Measurements from ENCODE around the gene EPB42. TPM values are rescaled to one million over a fixed set of nuclear protein-coding genes. Genes with fewer than 3 reads are reported as not detected.

EPB42 gene
- total and polyA plus RNA-seq, 9 donors = 0.43 to 2.5 (median 0.66) TPM; not detected in 6

- intact Hi-C loops (cut with DNase I) = no loop called here
- TF ChIP-seq POLR2A (IDR thresholded peaks at IDR 0.05) = no peak
- TF ChIP-seq CTCF (IDR thresholded peaks at IDR 0.05) = no peak
- TF ChIP-seq EP300 (IDR thresholded peaks at IDR 0.05) = no peak
- no peak overlapping the region for H3K27ac ChIP-seq
- 71 to 83% (median 75%) methylated on average over 4 of the region's 4 CpGs for WGBS, 3 donors
- DNase-seq = no peak
- no peaks in the 10 kb centered on the region for H3K4me1 ChIP-seq (ENCODE audit: insufficient read depth)
- no peaks in the 10 kb centered on the region for H3K27me3 ChIP-seq
- H3K9me3 ChIP-seq = no peaks in the 10 kb centered on the region
- H3K4me3 ChIP-seq = no peak overlapping the region
- H3K36me3 ChIP-seq = no peaks in the 10 kb centered on the region
Observed at GRCh38 chr15:43211224-43211735, 9.5 kb downstream of the EPB42 start.

- H3K9me3 ChIP-seq = no peaks in the 10 kb centered on the region
- H3K36me3 ChIP-seq = no peaks in the 10 kb centered on the region
- H3K4me1 ChIP-seq (ENCODE audit: insufficient read depth) = no peaks in the 10 kb centered on the region
- H3K27ac ChIP-seq = no peak overlapping the region
- 69 to 76% (median 71%) methylated on average over 9 of the region's 9 CpGs for WGBS, 3 donors
- intact Hi-C loops (cut with DNase I) = no loop called here
- no peak for DNase-seq
- H3K4me3 ChIP-seq = no peak overlapping the region
- TF ChIP-seq CTCF (IDR thresholded peaks at IDR 0.05) (no peak), EP300 (IDR thresholded peaks at IDR 0.05) (no peak), POLR2A (IDR thresholded peaks at IDR 0.05) (no peak)
- H3K27me3 ChIP-seq = no peaks in the 10 kb centered on the region
Observed at GRCh38 chr15:43210807-43211206, 10.0 kb downstream of the EPB42 start.

GRCh38 chr15:43210172-43210745 is 10.6 kb downstream of the EPB42 start:
- no peaks in the 10 kb centered on the region for H3K9me3 ChIP-seq
- intact Hi-C loops (cut with DNase I) = no loop called here
- H3K27me3 ChIP-seq = no peaks in the 10 kb centered on the region
- no peak overlapping the region for H3K4me3 ChIP-seq
- whole genome bisulfite sequencing, 3 donors = 84 to 86% (median 85%) methylated on average over 15 of the region's 15 CpGs
- TF ChIP-seq CTCF (IDR thresholded peaks at IDR 0.05) (no peak), EP300 (IDR thresholded peaks at IDR 0.05) (no peak), POLR2A (IDR thresholded peaks at IDR 0.05) (no peak)
- no peak overlapping the region for H3K27ac ChIP-seq
- H3K36me3 ChIP-seq = no peaks in the 10 kb centered on the region
- DNase-seq = no peak
- H3K4me1 ChIP-seq (ENCODE audit: insufficient read depth) = no peaks in the 10 kb centered on the region

- TF ChIP-seq CTCF (IDR thresholded peaks at IDR 0.05) (no peak), EP300 (IDR thresholded peaks at IDR 0.05) (no peak)
- H3K36me3 ChIP-seq = no peaks in the 10 kb centered on the region
- H3K27ac ChIP-seq = no peak overlapping the region
- WGBS, 3 donors = 61 to 65% (median 65%) methylated on average over 13 of the region's 13 CpGs
- no peaks in the 10 kb centered on the region for H3K4me1 ChIP-seq (ENCODE audit: insufficient read depth)
- H3K27me3 ChIP-seq = no peaks in the 10 kb centered on the region
- intact Hi-C loops (cut with DNase I) = no loop called here
- no peak for DNase-seq
- no peak overlapping the region for H3K4me3 ChIP-seq
- no peaks in the 10 kb centered on the region for H3K9me3 ChIP-seq
Observed at GRCh38 chr15:43209059-43209824, 11.6 kb downstream of the EPB42 start.
